ENCODE data around the gene REXO2. TPM values are rescaled to one million over a fixed set of nuclear protein-coding genes. Genes with fewer than 3 reads are reported as not detected.

Gene REXO2
- total and polyA plus RNA-seq, 2 of the 13 experiments (the other 11 are each of a cell fraction or from before 2014, with no cell fraction given): 95.6 to 104 TPM

- no peak for TF ChIP-seq ZNF318 (CRISPR knock-in tag; IDR thresholded peaks at IDR 0.05)
- TF ChIP-seq ONECUT2 (CRISPR knock-in tag; IDR thresholded peaks at IDR 0.05): no peak
- no peak for TF ChIP-seq ATF2 (CRISPR knock-in tag; IDR thresholded peaks at IDR 0.05)
- no peak for TF ChIP-seq GFI1 (CRISPR knock-in tag; IDR thresholded peaks at IDR 0.05; ENCODE audit: borderline replicate concordance)
- no peak for TF ChIP-seq PCBP2 (optimal IDR thresholded peaks at IDR 0.05; ENCODE audit: low read depth, low read length, poor library complexity, severe bottlenecking)
- TF ChIP-seq STAG1 (CRISPR knock-in tag; IDR thresholded peaks at IDR 0.05): no peak
- no peak for TF ChIP-seq PREB (CRISPR knock-in tag; IDR thresholded peaks at IDR 0.05)
- no peak for TF ChIP-seq ZNF546 (CRISPR knock-in tag; conservative IDR thresholded peaks at IDR 0.05)
- no peak for TF ChIP-seq FOXM1 (CRISPR knock-in tag; IDR thresholded peaks at IDR 0.05)
- no peak for TF ChIP-seq ZBTB49 (CRISPR knock-in tag; IDR thresholded peaks at IDR 0.05; ENCODE audit: borderline replicate concordance)
- no peak for TF ChIP-seq HNF4G (IDR thresholded peaks at IDR 0.05; ENCODE audit: borderline replicate concordance, low read depth, low read length)
- TF ChIP-seq HNF4G (CRISPR knock-in tag; IDR thresholded peaks at IDR 0.05; ENCODE audit: borderline replicate concordance, low read depth): no peak
- TF ChIP-seq ZNF382 (CRISPR knock-in tag; IDR thresholded peaks at IDR 0.05; ENCODE audit: borderline replicate concordance): no peak
Measured at GRCh38 chr11:114430290-114430689, 9.0 kb upstream of the REXO2 start (continued).

Measured in HepG2 (cell line).